GM21723 (cell line): ENCODE data around the gene SIRT7.
A peak's percentile ranks its signal among the peaks of the same experiment; 100 is the strongest.

Experiments
- ATAC-seq: cut with Tn5 transposase; IDR thresholded peaks from one replicate; pipeline ENCODE4 v1.9.1; 2021; ENCODE audit warnings: mild to moderate bottlenecking, moderate library complexity; ENCODE audit not compliant: unreplicated experiment

The SIRT7 gene

GRCh38 chr17:81921996-81922565, 4.1 kb upstream of the SIRT7 start:
- no peak for ATAC-seq

GRCh38 chr17:81921537-81921862, 3.5 kb upstream of the SIRT7 start:
- no peak for ATAC-seq

DNA sequence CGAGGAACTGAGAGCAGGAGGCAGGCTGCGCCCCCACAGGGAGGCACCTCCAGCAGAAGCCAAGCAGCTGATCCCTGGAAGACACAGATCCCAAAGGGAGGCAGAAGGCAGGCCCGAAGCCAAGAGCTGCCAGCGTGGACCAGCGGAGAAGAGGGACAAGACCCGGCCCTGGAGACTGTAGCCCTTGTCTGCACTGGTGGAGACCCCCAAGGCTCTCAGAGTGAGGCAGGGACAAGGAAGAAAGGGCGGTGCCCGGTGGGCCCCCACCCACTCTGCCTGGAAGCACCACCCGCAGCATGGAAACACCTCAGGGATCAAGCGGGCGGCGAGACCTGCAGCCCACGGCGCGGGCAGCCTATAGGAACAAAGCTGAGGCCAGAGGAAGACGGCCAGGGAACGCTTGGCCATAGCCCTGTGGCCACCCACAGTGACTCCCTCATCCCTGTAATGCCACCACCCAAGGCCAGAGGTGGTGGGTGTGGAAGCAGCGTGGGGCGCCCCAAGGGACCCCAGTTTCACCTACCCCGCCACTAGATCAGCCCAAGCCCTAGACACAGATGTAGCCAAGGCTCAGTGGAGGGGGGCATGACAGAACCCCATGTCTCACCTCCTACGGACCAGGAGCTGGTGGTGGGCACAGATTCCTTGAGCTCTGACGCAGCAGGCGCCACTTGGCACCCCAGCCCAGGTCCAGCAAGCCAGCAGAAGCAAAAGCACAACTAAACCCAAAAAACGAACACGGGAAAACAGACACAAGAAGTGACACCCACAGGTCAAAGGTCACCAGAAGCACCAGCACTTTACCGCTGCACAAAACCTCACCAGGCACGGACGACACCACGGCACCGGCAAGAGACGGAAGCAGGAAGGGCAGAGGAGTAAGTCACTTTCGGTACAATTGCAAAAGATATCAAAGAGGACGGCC, 2.9 kb upstream of the SIRT7 start:
- ATAC-seq, result no peak

GRCh38 chr17:81918832-81919545, 1.0 kb upstream of the SIRT7 start:
- no peak for ATAC-seq

GRCh38 chr17:81918333-81918669, 325 bp upstream of the SIRT7 start:
- peak; percentile 18 for ATAC-seq

DNA sequence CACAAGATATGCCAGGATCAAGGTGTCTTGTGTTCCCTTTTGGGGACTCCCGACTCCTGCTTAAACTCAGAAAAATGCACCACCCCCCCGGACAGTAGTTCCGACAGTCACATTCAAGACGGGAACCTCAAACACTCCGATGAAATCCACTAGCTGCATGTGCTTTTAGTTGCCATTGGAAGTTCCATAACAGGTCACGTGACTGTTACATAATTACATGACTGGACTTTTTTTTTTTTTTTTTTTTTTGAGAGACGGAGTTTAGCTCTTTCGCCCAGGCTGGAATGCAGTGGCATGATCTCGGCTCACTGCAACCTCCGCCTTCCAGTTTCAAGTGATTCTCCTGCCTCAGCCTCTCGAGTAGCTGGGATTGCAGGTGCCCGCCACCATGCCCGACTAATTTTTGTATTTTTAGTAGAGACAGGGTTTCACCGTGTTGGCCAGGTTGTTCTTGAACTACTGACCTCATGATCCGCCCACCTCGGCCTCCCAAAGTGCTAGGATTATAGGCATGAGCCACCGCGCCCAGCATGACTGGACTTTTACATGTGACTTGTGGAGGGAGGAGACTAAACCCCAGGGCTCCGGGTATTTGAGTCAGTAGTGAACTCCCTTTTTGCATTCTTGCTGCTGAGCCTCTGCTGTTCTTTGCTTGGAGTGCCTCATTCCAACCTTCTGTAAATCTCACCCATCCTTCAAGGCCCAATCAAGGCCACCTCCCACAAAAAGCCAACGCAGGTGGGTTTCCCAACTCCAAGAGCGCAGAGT, 1.6 kb downstream of the SIRT7 start:
- no peak for ATAC-seq

GRCh38 chr17:81915331-81915730, 2.6 kb downstream of the SIRT7 start:
- ATAC-seq, result no peak

- ATAC-seq, result no peak
Measured at GRCh38 chr17:81914103-81914850, 3.7 kb downstream of the SIRT7 start.

GRCh38 chr17:81913394-81914102, 4.4 kb downstream of the SIRT7 start:
- no peak for ATAC-seq

DNA sequence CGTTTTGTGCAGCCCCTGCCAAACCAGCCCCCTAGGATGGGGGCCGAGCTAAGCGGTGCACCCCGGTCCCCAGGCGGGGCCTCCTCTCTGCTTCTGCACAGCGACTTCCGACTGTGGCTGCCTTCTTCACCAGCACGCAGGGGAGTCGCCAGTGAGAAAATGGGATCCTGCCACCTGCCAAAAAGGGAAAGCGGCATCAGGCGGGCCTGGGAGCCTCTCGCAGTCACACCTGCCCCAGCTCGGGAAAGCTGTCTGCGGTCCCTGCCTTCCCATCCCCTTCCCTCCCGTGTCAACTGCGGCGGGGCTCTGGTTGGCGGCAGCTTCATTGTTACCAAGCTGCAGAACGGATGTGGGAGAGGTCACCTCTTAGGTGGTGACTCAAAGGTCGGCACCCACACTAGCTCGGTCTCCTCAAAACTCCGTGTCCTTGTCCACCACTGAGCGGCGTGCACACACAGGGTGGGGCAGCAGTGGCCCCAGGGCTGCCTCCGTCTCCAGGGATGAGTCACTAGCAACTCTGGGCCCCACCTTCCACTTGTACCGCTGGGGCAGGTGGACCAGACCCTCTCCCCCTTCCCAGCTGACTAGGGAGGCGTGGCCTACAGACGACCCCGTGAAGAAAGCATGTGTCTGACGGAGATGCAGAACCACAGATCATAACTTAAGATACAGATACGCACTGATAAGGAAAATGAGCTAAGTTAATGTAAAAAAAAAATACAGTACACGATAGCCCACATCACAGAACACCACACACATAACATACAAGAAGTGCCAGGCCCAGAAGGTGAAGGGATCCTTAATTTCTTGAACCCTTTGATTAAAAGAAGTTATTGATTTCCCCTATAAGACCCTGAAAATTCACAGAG, 5.3 kb downstream of the SIRT7 start:
- ATAC-seq, result no peak

DNA sequence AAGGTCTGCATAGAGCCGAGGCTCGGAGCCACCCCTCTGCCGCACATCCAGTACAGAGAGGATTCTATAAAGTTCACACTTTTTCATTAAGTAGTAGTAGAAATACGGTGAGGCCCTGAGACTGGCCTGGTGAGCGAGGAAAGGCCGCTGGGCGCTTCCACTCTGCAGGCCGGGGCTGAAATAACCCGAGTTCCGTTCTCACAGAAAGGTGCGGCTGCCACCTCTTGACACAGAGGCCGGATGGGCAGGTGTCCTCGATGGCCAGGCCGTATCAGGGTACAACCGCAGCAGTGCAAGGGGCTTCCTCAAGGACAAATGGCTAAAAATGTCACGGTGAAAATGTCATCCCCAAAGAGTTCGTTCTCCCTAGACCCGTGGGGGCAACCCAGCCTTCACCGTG, 6.0 kb downstream of the SIRT7 start:
- no peak for ATAC-seq

- ATAC-seq, result peak; percentile 63
Measured at GRCh38 chr17:81911277-81911961, 6.6 kb downstream of the SIRT7 start, which contains the start of gene PCYT2. Gene PCYT2 (minus strand): TSS chr17:81911399. CDS start chr17:81911355, 44 bp downstream.

DNA sequence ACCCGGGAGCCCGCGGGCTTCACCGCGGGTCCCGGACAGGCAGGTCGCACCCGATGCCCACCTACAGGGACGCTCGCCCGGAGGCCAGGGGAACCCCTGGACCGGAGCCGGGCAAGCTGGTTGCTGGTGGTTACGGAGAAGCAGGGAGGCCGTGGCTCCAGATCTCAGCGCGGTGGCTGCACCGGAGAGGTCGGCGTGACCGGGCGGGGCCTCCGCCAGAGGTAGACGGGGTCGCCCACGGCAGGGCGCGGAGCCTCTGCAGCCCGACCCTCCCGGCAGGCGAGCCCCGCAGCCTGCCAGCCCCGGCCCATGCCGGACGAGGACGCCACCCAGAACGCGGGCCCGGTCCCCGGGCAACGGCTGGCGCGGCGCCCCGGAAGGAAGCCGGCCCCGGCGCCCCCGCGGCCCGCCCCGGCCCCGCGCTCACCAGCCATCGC, 7.1 kb downstream of the SIRT7 start:
- peak; percentile 31 for ATAC-seq

- no peak for ATAC-seq
Measured at GRCh38 chr17:81909966-81910839, 7.8 kb downstream of the SIRT7 start.

GRCh38 chr17:81909231-81909630, 8.7 kb downstream of the SIRT7 start:
- no peak for ATAC-seq

DNA sequence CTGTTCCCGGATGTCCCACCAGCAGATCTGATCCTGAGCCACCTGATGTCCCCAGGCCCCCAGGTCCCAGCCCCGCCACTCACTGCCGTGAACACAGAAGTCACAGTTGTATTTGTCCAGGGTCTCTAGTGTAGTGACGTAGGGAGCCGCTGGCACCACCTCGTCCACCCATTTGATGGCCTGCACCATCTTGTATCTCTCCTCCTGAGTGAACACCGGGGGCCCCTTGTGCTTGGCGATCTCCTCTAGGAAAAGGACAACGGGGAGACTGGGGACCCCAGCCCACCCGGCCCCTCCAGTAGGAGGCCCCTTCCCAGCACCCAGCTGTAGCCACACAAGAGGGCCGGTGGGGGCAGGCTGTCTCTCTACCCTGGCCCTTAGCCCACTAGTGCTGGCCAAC, 9.2 kb downstream of the SIRT7 start:
- ATAC-seq, result no peak
